Common myeloid progenitor, CD34-positive (primary cell): ENCODE measurements around the gene LAMA3.
A peak's percentile ranks its signal among the peaks of the same experiment; 100 is the strongest.

Experiments
- CTCF ChIA-PET: fragments of 350-600 bp; sonication (Branson Sonifier 250); formaldehyde crosslinking; loops from one replicate; lab custom pipeline; 2021; ENCODE audit warnings: antibody characterized with exemption; lab: Charles Lee
- POLR2A ChIA-PET: fragments of 350-600 bp; sonication (Branson Sonifier 250); formaldehyde crosslinking; loops from one replicate; lab custom pipeline; 2021; ENCODE audit warnings: antibody characterized with exemption; lab: Charles Lee
- DNase-seq, 3 donors: peaks; one replicate each; pipeline versions ENCODE4 v3.0.0 to v3.0.0-alpha.2; 2013
- H3K27ac ChIP-seq, 2 experiments: 1 replicate in 1 of 2; 2 replicates in 1 of 2; pipeline ENCODE4 v1.7.0; 2013; ENCODE audit warnings: inconsistent platforms in 2 of 2, low read length in 2 of 2, mild to moderate bottlenecking in 2 of 2, low read depth in 1 of 2, moderate library complexity in 1 of 2; ENCODE audit not compliant: severe bottlenecking in 2 of 2, insufficient read depth in 1 of 2, poor library complexity in 1 of 2
- H3K27me3 ChIP-seq, 5 experiments: replicated peaks in 2 of 5; 1 replicate in 3 of 5; 2 replicates in 2 of 5; pipeline versions ENCODE4 v1.6.1 to v1.7.0; 2013; ENCODE audit warnings: low read length in 4 of 5, mild to moderate bottlenecking in 2 of 5, moderate library complexity in 2 of 5, inconsistent platforms in 1 of 5; ENCODE audit not compliant: insufficient read depth in 5 of 5, control insufficient read depth in 4 of 5
- H3K36me3 ChIP-seq, 4 experiments: 1 replicate in 2 of 4; 2 replicates in 2 of 4; pipeline versions ENCODE4 v1.6.1 to v1.7.0; 2013; ENCODE audit warnings: low read length in 3 of 4, control low read depth in 1 of 4, mild to moderate bottlenecking in 1 of 4; ENCODE audit not compliant: control insufficient read depth in 4 of 4, insufficient read depth in 4 of 4
- H3K4me1 ChIP-seq, 4 experiments: 1 replicate in 3 of 4; 2 replicates in 1 of 4; pipeline versions ENCODE4 v1.6.1 to v1.7.1; 2013; ENCODE audit warnings: low read length in 3 of 4, mild to moderate bottlenecking in 3 of 4, control low read depth in 1 of 4, inconsistent platforms in 1 of 4, moderate library complexity in 1 of 4; ENCODE audit not compliant: control insufficient read depth in 4 of 4, insufficient read depth in 4 of 4; ENCODE audit errors: control extremely low read depth in 1 of 4
- H3K4me3 ChIP-seq, 7 experiments: 1 replicate in 4 of 7; 2 replicates in 3 of 7; pipeline versions ENCODE4 v1.5.1 to v1.7.0; 2013; ENCODE audit warnings: mild to moderate bottlenecking in 7 of 7, low read length in 6 of 7, moderate library complexity in 6 of 7, inconsistent platforms in 2 of 7, low read depth in 2 of 7, control low read depth in 1 of 7; ENCODE audit not compliant: insufficient read depth in 4 of 7, control insufficient read depth in 1 of 7; ENCODE audit errors: extremely low read depth in 1 of 7
- H3K9me3 ChIP-seq, 5 experiments: 1 replicate in 4 of 5; 2 replicates in 1 of 5; pipeline versions ENCODE4 v1.6.1 to v1.7.1; 2013; ENCODE audit warnings: low read length in 4 of 5, mild to moderate bottlenecking in 2 of 5, inconsistent platforms in 1 of 5, low read depth in 1 of 5, moderate library complexity in 1 of 5; ENCODE audit not compliant: control insufficient read depth in 4 of 5, insufficient read depth in 2 of 5; ENCODE audit errors: control extremely low read depth in 1 of 5
- WGBS: methylation state at CpG from one replicate; pipeline ENCODE4 v1.1.5; 2013; ENCODE audit not compliant: insufficient coverage; 5-methylcytosine and 5-hydroxymethylcytosine counted together

LAMA3 gene

DNA sequence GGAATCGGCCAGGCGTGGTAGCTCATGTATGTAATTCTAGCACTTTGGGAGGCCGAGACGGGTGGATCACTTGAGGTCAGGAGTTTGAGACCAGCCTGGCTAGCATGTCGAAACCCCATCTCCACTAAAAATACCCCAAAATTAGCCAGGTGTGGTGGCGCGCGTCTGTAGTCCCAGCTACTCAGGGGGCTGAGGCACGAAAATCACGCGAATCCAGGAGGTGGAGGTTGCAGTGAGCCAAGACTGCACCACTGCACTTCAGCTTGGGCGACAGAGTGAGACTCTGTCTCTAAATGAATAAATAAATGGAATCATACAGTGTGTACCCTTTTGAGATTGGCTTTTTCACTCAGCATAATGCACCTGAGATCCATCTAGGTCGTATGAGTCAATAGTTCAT is 305.9 kb downstream of the LAMA3 start:
- Histone ChIP-seq H3K9me3 (no peaks in the 10 kb centered on the region), H3K4me1 (no peaks in the 10 kb centered on the region), H3K27me3 (no peaks in the 10 kb centered on the region), H3K4me3 (no peak overlapping the region), H3K27ac (no peak overlapping the region), H3K36me3 (no peaks in the 10 kb centered on the region)
- WGBS = 85% methylated on average over 11 of the region's 13 CpGs
- POLR2A ChIA-PET = no interaction called here
- no peak for DNase-seq
- CTCF ChIA-PET = no interaction called here

DNA sequence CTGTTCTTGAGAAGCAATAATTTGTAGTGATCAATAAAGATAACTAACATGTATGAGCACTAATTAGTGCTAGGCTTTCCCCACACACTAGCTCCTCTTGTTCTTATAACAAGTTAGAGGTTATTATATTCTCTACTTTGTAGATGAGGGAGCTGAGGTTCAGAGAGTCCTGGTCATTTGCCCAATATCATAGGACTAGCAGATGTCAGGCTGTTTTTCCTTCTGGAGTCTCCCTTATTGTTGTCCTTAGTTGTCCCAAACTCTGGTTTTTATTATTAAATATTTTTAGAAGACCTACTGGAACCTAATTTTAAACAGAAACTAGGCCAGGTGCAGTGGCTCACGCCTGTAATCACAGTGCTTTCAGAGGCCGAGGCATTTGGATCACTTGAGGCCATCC is 308.8 kb downstream of the LAMA3 start:
- no peaks in the 10 kb centered on the region for H3K9me3 ChIP-seq
- H3K4me3 ChIP-seq = no peak overlapping the region
- CTCF ChIA-PET = no interaction called here
- H3K36me3 ChIP-seq = no peaks in the 10 kb centered on the region
- 100% methylated on average over 2 of the region's 2 CpGs for WGBS
- H3K27ac ChIP-seq = no peak overlapping the region
- H3K4me1 ChIP-seq = no peaks in the 10 kb centered on the region
- POLR2A ChIA-PET = no interaction called here
- H3K27me3 ChIP-seq = no peaks in the 10 kb centered on the region
- DNase-seq = no peak

DNA sequence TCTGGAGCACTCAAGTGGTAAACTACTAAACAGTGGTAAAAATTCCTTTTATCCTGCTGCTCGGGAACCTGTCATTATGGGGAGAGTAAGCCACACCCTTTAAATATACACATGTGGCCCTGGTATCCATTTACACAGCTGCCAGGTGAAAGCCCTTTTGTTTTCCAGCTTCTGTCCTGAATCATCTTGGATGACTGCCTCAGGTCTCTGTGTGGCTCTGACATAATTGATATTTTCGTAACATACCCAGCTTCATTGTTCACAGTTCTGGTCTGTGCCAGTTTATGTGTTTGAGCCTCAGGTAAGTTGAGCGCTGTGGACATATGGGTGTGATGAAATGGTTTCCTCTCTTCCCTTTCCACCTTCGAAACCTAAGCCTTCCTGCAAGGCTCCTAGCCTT is 309.6 kb downstream of the LAMA3 start:
- no peaks in the 10 kb centered on the region for H3K27me3 ChIP-seq
- DNase-seq = no peak
- ChIA-PET POLR2A (no interaction called here), CTCF (interaction anchor here (1.0 to 1.2 kb wide), 2 partner anchors 23 to 105 kb away, joined by 3 read pairs; no protein-coding TSS in a partner anchor)
- H3K27ac ChIP-seq = no peak overlapping the region
- no peaks in the 10 kb centered on the region for H3K9me3 ChIP-seq
- H3K4me1 ChIP-seq = no peaks in the 10 kb centered on the region
- no peaks in the 10 kb centered on the region for H3K36me3 ChIP-seq
- no peak overlapping the region for H3K4me3 ChIP-seq
- WGBS = 0% methylated on average over 1 of the region's 4 CpGs

DNA sequence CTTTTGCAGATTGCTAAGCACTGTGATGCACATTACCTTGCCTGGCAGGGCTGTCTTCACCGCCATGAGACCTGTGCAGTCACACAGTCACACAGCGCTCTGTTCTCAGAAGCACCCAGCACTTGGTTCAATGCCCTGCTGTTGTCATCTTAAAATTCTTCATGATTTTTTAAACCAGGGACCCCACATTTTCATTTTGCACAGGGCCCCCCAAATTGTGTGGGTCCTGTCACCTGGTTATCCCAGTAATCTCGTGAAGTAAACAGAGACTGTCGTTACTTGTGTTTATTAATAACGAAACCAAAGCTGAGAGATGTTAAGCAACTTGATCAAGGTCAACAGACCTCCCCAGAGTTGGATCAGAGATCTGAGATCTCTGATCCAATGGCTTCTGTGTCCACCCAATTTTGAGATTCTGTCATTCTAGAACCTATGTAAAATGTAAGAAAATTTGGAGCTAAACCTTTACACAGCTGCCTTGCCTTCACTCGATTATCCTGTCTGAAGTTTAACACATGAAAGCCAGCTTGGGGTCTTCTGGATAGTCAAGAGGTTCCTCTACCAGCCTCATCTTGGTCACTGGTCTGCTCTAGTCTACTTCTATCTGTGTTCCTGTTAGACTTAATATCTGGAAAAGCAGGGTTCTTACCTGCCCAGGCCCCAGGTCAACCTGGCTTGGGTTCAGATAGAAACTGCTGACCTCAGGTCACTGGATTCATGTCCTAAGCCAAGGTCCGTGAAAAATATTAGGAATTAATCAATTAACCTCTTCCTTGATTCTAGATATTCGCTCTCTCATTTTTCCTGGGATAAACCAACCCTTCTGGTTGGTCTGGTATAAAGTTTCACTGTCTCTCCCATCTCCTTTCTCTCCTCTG is 311.6 kb downstream of the LAMA3 start:
- H3K4me1 ChIP-seq = no peaks in the 10 kb centered on the region
- no peak overlapping the region for H3K4me3 ChIP-seq
- H3K36me3 ChIP-seq = no peaks in the 10 kb centered on the region
- ChIA-PET POLR2A (no interaction called here), CTCF (interaction anchor here (1.1 kb wide), 1 partner anchor 10 kb away, joined by 3 read pairs; no protein-coding TSS in a partner anchor)
- no peak for DNase-seq
- H3K27ac ChIP-seq = no peak overlapping the region
- H3K9me3 ChIP-seq = no peaks in the 10 kb centered on the region
- 99% methylated on average over 7 of the region's 8 CpGs for WGBS
- no peaks in the 10 kb centered on the region for H3K27me3 ChIP-seq

DNA sequence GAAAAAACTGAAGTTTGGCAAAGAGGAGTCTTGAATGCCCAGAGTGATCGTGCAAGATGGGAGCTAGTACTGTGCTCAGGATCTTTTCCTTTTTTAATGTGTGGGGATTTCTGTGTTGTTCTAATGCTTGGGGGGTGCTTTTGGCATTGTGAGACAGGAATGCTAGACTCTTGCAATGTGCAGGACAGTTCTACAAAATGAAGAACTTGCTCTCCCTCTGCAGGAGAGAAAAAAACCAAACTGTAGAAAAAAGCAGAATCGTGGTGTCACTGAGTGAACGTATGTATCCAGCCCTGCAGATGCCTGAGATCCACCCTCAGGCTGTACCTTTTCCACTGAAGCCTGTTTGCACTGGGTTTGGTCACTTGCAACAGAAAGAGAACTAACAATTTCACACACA is 313.2 kb downstream of the LAMA3 start:
- WGBS = 83% methylated on average over 2 of the region's 3 CpGs
- H3K9me3 ChIP-seq = no peaks in the 10 kb centered on the region
- POLR2A ChIA-PET = interaction anchor here (0.5 kb wide), 1 partner anchor 317 kb away, joined by 3 read pairs; no protein-coding TSS in a partner anchor
- H3K27me3 ChIP-seq = no peaks in the 10 kb centered on the region
- no peaks in the 10 kb centered on the region for H3K36me3 ChIP-seq
- CTCF ChIA-PET = no interaction called here
- H3K4me1 ChIP-seq = no peaks in the 10 kb centered on the region
- H3K27ac ChIP-seq = no peak overlapping the region
- no peak overlapping the region for H3K4me3 ChIP-seq
- peak in 2 of 3 donors; percentile 20 to 25 for DNase-seq

DNA sequence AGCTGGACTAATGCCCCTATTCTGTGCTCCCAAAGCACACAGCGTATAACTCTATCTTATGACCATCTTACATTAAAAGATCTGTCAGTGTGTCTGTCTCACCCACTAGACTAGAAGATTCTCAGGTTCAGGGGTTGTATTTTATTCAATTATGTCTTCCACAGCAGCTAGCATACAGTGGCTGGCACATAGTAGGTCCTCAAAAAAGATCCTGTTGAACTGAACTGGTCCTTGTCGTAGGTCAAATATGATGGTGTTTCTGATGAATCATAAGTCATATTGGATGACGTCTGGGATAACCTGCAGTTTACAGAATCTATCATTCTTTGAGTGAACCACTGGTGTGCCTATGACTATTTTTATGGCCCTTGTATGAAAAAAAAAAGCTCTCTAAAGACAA is 314.0 kb downstream of the LAMA3 start:
- no peak for DNase-seq
- Histone ChIP-seq H3K27me3 (no peaks in the 10 kb centered on the region), H3K4me1 (no peaks in the 10 kb centered on the region), H3K9me3 (no peaks in the 10 kb centered on the region), H3K27ac (no peak overlapping the region), H3K4me3 (no peak overlapping the region), H3K36me3 (no peaks in the 10 kb centered on the region)
- CTCF ChIA-PET = no interaction called here
- 82% methylated on average over 2 of the region's 3 CpGs for WGBS
- POLR2A ChIA-PET = no interaction called here

DNA sequence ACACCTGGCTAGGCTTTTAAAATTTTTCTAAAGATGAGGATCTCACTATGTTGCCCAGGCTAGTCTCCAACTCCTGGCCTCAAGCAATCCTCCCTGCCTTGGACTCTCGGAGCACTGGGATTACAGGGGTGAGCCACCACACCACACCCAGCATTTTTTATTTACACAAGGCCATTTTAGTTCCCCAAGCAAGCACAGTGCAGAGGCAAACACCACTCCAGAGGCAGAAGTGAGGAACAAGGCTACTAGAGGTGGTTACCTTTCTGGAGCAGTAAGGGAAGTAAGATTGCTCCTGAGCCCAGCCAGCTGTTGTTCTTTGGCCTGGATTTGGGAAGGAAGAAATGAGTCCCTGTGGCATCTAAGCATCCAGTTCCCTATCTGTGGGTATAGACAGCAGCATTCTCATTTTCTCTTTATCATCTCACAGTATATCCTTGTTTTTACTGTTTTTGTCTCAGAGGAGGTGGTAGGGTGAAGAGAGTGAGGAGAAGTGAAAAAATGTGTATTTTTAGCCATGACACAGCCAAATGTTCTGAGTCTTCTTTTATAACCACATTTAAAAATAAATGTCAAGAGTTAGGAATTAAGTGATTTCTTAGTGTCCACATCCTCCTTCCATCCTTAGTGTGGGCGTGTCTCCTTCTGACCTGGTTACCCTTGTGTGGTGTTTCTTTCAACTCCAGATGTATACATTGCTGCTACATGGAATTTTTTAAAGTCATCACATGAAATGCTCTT is 314.8 kb downstream of the LAMA3 start:
- Histone ChIP-seq H3K4me1 (peaks cover 0 to under 1% (median 0%) of the 10 kb centered on the region in 4 experiments), H3K36me3 (no peaks in the 10 kb centered on the region), H3K27me3 (no peaks in the 10 kb centered on the region), H3K9me3 (no peaks in the 10 kb centered on the region), H3K4me3 (no peak overlapping the region), H3K27ac (no peak overlapping the region)
- WGBS = no CpG with 5 or more reads among the region's 2 CpGs
- DNase-seq = peak in 1 of 3 donors; percentile 16
- ChIA-PET CTCF (no interaction called here), POLR2A (no interaction called here)
